ENCODE measurements around the gene CSGALNACT2.

CSGALNACT2 gene

GRCh38 chr10:43203448-43204041 lies 65.3 kb downstream of the CSGALNACT2 start:
- DNase-seq (ENCODE audit: low read depth): no peak

GRCh38 chr10:43204042-43204942 lies 66.0 kb downstream of the CSGALNACT2 start:
- no peak for DNase-seq (ENCODE audit: low read depth)

- no peak for DNase-seq (ENCODE audit: low read depth)
Observed at GRCh38 chr10:43204943-43205671, 66.9 kb downstream of the CSGALNACT2 start.

- DNase-seq (ENCODE audit: low read depth): no peak
Observed at GRCh38 chr10:43205681-43206390, 67.6 kb downstream of the CSGALNACT2 start.

GRCh38 chr10:43206391-43207235 lies 68.4 kb downstream of the CSGALNACT2 start:
- DNase-seq (ENCODE audit: low read depth): no peak

- DNase-seq (ENCODE audit: low read depth): no peak
Observed at GRCh38 chr10:43208147-43209073, 70.2 kb downstream of the CSGALNACT2 start.

GRCh38 chr10:43209074-43209455 lies 70.8 kb downstream of the CSGALNACT2 start:
- DNase-seq (ENCODE audit: low read depth): no peak

- DNase-seq (ENCODE audit: low read depth): no peak
Observed at GRCh38 chr10:43209651-43210141, 71.5 kb downstream of the CSGALNACT2 start.

- DNase-seq (ENCODE audit: low read depth): no peak
Observed at GRCh38 chr10:43210556-43210955, 72.3 kb downstream of the CSGALNACT2 start.

GRCh38 chr10:43211030-43211429 lies 72.8 kb downstream of the CSGALNACT2 start:
- DNase-seq (ENCODE audit: low read depth): no peak

- DNase-seq (ENCODE audit: low read depth): no peak
Observed at GRCh38 chr10:43211431-43212042, 73.3 kb downstream of the CSGALNACT2 start.

GRCh38 chr10:43212043-43212721 lies 73.9 kb downstream of the CSGALNACT2 start:
- DNase-seq (ENCODE audit: low read depth): no peak

- no peak for DNase-seq (ENCODE audit: low read depth)
Observed at GRCh38 chr10:43214071-43214955, 76.1 kb downstream of the CSGALNACT2 start.

- no peak for DNase-seq (ENCODE audit: low read depth)
Observed at GRCh38 chr10:43214956-43215561, 76.8 kb downstream of the CSGALNACT2 start.

- DNase-seq (ENCODE audit: low read depth): no peak
Observed at GRCh38 chr10:43215758-43216455, 77.7 kb downstream of the CSGALNACT2 start.

- no peak for DNase-seq (ENCODE audit: low read depth)
Observed at GRCh38 chr10:43216931-43217562, 78.8 kb downstream of the CSGALNACT2 start.
